SJCRH30 (cell line): Measurements from ENCODE around the gene TLE2. TPM values are rescaled to one million over a fixed set of nuclear protein-coding genes. Genes with fewer than 3 reads are reported as not detected.
"Not testable (repeated sequence)": the region's sequence is repeated elsewhere in the genome, so short reads cannot be mapped to it uniquely, and the experiment has no call there.

Source experiments
- DNase-seq, 2 experiments: peaks; one replicate each; pipeline ENCODE4 v3.0.0-alpha.2; 2015 to 2020
- H3K27ac ChIP-seq: fragments of 250-450 bp; sonication (Bioruptor Pico); 2 replicates; pipeline ENCODE4 v1.5.1; 2020; ENCODE audit warnings: mild to moderate bottlenecking, moderate library complexity
- H3K27me3 ChIP-seq: fragments of 250-450 bp; sonication (Bioruptor Pico); 2 replicates; pipeline ENCODE4 v1.5.1; 2020; ENCODE audit warnings: mild to moderate bottlenecking, moderate library complexity
- H3K36me3 ChIP-seq: fragments of 250-450 bp; sonication (Bioruptor Pico); 2 replicates; pipeline ENCODE4 v1.5.1; 2020; ENCODE audit warnings: mild to moderate bottlenecking, moderate library complexity
- H3K4me1 ChIP-seq: fragments of 250-450 bp; sonication (Bioruptor Pico); 2 replicates; pipeline ENCODE4 v1.5.1; 2020; ENCODE audit warnings: mild to moderate bottlenecking, moderate library complexity
- H3K4me3 ChIP-seq: fragments of 250-450 bp; sonication (Bioruptor Pico); 2 replicates; pipeline ENCODE4 v1.5.1; 2020; ENCODE audit warnings: mild to moderate bottlenecking, moderate library complexity
- H3K9me3 ChIP-seq: fragments of 250-450 bp; sonication (Bioruptor Pico); replicated peaks from 2 replicates; pipeline ENCODE4 v1.5.1; 2020; ENCODE audit warnings: mild to moderate bottlenecking, moderate library complexity
- total RNA-seq: library from RNA; depleted of rRNA; stranded (reverse); fragments of >200 nt; shearing (Covaris generic); gene quantifications from 2 replicates; pipeline ENCODE4 v1.2.3, GENCODE V29; 2014

The TLE2 gene
- total RNA-seq, 1 experiment from 2014 or later, result 4.7 TPM

DNA sequence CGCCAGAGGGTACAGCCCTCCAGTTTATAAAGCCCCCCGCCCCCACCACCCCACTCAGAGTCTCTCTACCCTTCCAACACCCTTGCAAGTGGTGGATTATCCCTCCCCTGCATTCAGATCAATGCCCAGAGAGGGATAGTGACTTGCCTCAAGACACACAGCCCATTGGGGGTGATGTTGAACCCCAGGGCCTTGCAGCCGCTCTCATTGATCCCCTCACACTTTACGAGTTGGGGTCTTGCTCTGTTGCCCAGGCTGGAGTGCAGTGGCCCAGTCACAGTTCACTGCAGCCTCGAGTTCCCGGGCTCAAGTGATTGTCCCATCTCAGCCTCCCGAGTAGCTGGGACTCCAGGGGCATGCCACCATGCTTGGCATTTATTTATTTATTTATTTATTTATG is 11.2 kb downstream of the TLE2 start:
- Histone ChIP-seq H3K27me3 (no peaks in the 10 kb centered on the region), H3K36me3 (no peaks in the 10 kb centered on the region)

GRCh38 chr19:3015126-3016057 is 13.7 kb downstream of the TLE2 start:
- H3K4me3 ChIP-seq, result no peak overlapping the region
- DNase-seq, result no peak
- no peaks in the 10 kb centered on the region for H3K27me3 ChIP-seq
- H3K36me3 ChIP-seq, result no peaks in the 10 kb centered on the region
- H3K27ac ChIP-seq, result no peak overlapping the region
- H3K9me3 ChIP-seq, result no peaks in the 10 kb centered on the region
- H3K4me1 ChIP-seq, result no peaks in the 10 kb centered on the region

More for the DNA sequence above, 11.2 kb downstream of the TLE2 start:
- Histone ChIP-seq H3K27ac (no peak overlapping the region), H3K4me3 (no peak overlapping the region), H3K4me1 (no peaks in the 10 kb centered on the region), H3K9me3 (no peaks in the 10 kb centered on the region)
- no peak for DNase-seq

DNA sequence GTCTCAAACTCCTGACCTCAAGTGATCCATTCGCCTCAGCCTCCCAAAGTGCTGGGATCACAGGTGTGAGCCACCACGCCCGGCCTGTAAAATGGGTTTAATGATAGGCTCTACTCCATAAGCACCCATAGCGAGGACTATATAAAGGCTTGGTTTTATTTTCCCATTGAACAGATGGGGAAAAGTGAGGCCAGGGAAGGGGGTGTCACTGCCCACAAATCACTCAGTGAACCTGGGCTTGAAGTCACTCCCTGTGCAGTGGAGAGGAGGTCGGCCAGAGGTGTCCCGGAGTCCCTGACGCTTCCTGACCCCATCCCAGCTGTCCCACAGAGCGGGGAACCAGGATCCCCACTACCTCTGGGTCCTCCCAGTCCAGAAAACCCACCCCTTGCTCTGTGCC is 14.9 kb downstream of the TLE2 start:
- H3K36me3 ChIP-seq, result no peaks in the 10 kb centered on the region
- no peaks in the 10 kb centered on the region for H3K4me1 ChIP-seq
- H3K4me3 ChIP-seq, result no peak overlapping the region
- no peaks in the 10 kb centered on the region for H3K27me3 ChIP-seq
- H3K9me3 ChIP-seq, result no peaks in the 10 kb centered on the region
- H3K27ac ChIP-seq, result no peak overlapping the region
- DNase-seq, result no peak

- Histone ChIP-seq H3K4me3 (no peak overlapping the region), H3K27me3 (no peaks in the 10 kb centered on the region), H3K9me3 (no peaks in the 10 kb centered on the region), H3K4me1 (no peaks in the 10 kb centered on the region), H3K27ac (no peak overlapping the region), H3K36me3 (no peaks in the 10 kb centered on the region)
- DNase-seq, result no peak
These were observed 15.8 kb downstream of the TLE2 start for GRCh38 chr19:3013263-3013725.

DNA sequence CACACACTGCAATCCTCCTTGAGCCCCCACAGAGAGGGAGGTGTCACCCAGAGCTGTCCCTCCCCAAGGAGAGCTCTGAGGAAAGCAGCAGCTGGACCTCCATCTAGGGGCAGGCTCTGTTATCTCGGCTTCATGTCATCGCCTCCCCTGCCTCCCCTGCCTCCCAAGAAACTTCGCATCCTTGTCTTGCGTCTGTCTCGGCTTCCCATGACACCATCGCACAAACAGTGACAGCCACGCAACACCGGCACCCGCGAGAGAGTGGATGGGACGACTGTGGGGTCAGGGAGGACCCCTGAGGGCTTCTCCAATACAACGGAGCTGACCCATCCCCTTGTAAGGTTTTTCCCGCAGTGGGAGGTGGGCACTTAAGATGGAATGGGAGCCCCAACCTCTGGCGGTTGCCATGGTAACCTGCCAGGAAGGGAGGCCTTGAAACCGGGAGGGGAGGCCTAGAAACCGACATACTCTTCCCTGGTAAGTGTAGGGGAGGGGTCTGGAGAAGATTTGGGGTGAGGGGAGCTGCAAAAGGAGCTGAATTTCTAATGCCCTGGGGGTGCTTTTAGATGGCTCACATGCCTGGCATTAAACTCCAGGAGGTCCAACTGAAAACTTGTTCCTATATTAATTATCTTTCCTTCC is 16.3 kb downstream of the TLE2 start:
- H3K36me3 ChIP-seq, result no peaks in the 10 kb centered on the region
- no peaks in the 10 kb centered on the region for H3K4me1 ChIP-seq
- H3K9me3 ChIP-seq, result no peaks in the 10 kb centered on the region
- H3K27me3 ChIP-seq, result no peaks in the 10 kb centered on the region
- H3K27ac ChIP-seq, result no peak overlapping the region
- H3K4me3 ChIP-seq, result no peak overlapping the region
- DNase-seq, result no peak

DNA sequence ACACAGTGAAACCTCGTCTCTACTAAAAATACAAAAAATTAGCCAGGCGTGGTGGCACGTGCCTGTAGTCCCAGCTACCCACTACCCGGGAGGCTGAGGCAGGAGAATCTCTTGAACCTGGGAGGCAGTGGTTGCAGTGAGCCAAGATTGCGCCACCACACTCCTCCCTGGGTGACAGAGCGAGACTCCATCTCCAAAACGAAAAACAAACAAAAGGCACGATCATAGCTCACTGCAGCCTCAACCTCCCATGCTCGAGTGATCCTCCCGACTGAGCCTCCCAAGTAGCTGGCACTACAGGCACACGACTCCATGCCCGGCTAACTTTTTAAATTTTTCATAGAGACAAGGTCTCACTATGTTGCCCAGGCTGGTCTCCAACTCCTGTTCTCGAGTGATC is 17.0 kb downstream of the TLE2 start:
- not testable (repeated sequence) for H3K9me3 ChIP-seq, H3K36me3 ChIP-seq

DNA sequence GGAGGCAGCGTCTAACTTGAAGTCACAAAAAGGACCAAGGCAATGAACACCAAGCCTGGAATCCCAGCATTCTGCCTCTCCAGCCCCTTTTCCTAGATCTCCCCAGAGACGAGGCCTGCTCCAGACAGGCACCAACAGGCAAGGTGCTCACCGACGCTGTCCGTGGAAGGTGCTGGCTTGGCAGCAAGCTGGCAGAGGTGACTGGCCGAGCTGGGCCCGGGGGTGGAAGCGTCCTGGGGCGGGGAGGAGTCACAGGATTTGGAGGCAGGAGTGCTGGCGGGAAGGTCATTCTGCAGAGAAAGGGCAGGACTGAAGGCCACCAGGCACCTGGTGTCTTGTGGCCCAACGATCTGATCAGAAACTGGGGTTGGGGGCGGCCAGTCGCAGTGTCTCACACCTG is 18.2 kb downstream of the TLE2 start:
- Histone ChIP-seq H3K4me3 (no peak overlapping the region), H3K36me3 (no peaks in the 10 kb centered on the region), H3K9me3 (no peaks in the 10 kb centered on the region), H3K27ac (no peak overlapping the region), H3K27me3 (no peaks in the 10 kb centered on the region), H3K4me1 (no peaks in the 10 kb centered on the region)
- DNase-seq, result no peak

More for the DNA sequence above, 17.0 kb downstream of the TLE2 start:
- not testable (repeated sequence) for DNase-seq, H3K4me1 ChIP-seq, H3K27ac ChIP-seq, H3K27me3 ChIP-seq, H3K4me3 ChIP-seq

GRCh38 chr19:3008994-3009393 is 20.1 kb downstream of the TLE2 start:
- H3K9me3 ChIP-seq, result no peaks in the 10 kb centered on the region
- H3K27me3 ChIP-seq, result no peaks in the 10 kb centered on the region
- no peaks in the 10 kb centered on the region for H3K4me1 ChIP-seq
- no peak overlapping the region for H3K27ac ChIP-seq
- H3K36me3 ChIP-seq, result no peaks in the 10 kb centered on the region
- H3K4me3 ChIP-seq, result no peak overlapping the region
- no peak for DNase-seq

DNA sequence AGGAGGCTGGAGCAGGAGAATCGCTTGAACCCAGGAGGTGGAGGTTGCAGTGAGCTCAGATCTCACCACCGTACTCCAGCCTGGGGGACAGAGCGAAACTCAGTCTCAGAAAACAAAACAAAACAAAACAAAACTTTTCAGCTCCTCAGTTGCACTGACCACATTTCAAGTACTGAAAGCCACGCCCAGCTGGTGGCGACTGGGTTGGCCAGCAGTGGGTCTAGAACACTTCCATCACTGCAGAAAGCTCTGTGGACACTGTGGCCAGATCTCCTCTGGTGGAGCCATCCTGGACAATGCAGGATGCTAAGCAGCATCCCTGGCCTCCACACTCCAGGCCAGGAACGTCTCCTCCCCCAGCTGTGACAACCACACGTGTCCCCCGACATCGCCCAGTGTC is 21.1 kb downstream of the TLE2 start:
- no peak overlapping the region for H3K4me3 ChIP-seq
- H3K27ac ChIP-seq, result no peak overlapping the region
- no peaks in the 10 kb centered on the region for H3K36me3 ChIP-seq
- H3K9me3 ChIP-seq, result no peaks in the 10 kb centered on the region
- no peaks in the 10 kb centered on the region for H3K4me1 ChIP-seq
- H3K27me3 ChIP-seq, result no peaks in the 10 kb centered on the region
- DNase-seq, result no peak

DNA sequence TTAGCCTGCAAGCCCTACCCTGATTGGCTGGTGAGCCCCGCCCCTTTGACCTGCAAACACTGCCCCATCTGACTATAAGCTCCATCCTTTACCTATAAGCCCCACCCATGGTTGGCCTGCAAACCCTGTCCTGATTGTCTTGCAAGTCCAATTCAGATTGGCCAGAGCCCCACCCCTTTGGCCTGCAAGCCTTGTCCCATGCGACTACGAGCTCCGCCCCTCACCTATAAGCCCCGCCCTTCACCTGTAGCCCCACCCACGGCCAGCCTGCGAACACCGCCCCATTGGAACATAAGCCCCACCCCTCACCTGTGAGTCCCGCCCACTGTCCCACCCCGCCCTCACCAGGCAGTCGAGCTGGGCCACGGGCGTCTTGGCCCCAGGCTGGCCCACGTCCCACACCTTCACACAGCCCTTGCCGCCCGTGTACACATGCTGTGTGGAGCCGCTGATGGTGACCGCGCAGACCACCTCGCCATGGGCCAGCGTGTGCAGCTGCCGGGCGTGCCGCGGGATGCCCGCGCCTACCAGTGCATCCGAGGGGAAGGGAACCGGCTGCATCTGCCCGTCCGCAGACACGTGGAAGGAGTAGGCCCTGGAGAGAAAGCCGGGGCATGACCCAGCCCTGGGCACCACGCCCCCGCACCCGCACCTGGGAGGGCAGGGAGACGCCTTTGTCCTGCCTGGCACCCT is 22.9 kb downstream of the TLE2 start:
- Histone ChIP-seq H3K27me3 (no peaks in the 10 kb centered on the region), H3K4me1 (no peaks in the 10 kb centered on the region), H3K4me3 (no peak overlapping the region), H3K9me3 (no peaks in the 10 kb centered on the region), H3K36me3 (no peaks in the 10 kb centered on the region), H3K27ac (no peak overlapping the region)
- no peak for DNase-seq

- no peaks in the 10 kb centered on the region for H3K36me3 ChIP-seq
- H3K4me3 ChIP-seq, result no peak overlapping the region
- H3K4me1 ChIP-seq, result no peaks in the 10 kb centered on the region
- no peak overlapping the region for H3K27ac ChIP-seq
- no peaks in the 10 kb centered on the region for H3K9me3 ChIP-seq
- no peaks in the 10 kb centered on the region for H3K27me3 ChIP-seq
- DNase-seq, result no peak
These were observed 23.7 kb downstream of the TLE2 start for GRCh38 chr19:3005345-3005744.

DNA sequence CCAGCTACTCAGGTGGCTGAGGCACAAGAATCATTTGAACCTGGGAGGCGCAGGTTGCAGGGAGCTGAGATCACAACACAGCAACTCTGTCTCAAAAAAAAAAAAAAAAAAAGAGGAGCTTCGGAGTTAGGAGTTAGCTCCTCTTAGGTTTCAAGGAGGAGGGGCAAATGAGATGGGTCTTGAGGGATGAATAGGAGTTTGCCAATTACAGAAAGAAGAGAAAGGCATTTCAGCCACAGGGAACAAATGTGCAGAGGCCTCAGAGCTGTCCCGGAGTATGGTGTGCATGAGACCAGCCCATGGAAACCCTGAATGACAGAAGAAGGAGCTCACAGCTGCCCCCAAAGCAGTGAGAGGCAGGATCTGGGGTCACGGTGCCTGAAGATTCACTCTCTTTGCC is 24.6 kb downstream of the TLE2 start:
- DNase-seq, result no peak
- Histone ChIP-seq H3K4me1 (no peaks in the 10 kb centered on the region), H3K27ac (no peak overlapping the region), H3K9me3 (no peaks in the 10 kb centered on the region), H3K36me3 (no peaks in the 10 kb centered on the region), H3K4me3 (no peak overlapping the region), H3K27me3 (no peaks in the 10 kb centered on the region)

DNA sequence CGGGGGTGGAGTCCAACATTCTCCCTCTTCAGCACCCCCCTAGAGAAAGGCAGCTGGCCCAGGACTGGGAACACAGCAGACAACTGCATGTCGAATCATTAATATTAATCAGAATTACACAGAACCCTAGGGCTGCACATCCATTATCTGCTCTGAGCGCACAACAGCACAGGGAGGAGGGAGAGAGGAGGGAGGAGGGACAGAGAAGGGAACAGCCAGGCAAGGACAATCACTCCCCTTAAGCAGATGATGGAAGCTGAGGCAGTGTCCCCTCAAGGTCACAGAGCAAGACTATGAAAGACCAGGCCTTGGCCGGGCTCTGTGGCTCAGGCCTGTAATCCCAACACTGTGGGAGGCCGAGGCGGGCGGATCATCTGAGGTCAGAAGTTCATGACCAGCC is 26.0 kb downstream of the TLE2 start:
- Histone ChIP-seq H3K4me3 (no peak overlapping the region), H3K27me3 (no peaks in the 10 kb centered on the region), H3K9me3 (no peaks in the 10 kb centered on the region), H3K4me1 (no peaks in the 10 kb centered on the region), H3K27ac (no peak overlapping the region), H3K36me3 (no peaks in the 10 kb centered on the region)
- DNase-seq, result no peak

DNA sequence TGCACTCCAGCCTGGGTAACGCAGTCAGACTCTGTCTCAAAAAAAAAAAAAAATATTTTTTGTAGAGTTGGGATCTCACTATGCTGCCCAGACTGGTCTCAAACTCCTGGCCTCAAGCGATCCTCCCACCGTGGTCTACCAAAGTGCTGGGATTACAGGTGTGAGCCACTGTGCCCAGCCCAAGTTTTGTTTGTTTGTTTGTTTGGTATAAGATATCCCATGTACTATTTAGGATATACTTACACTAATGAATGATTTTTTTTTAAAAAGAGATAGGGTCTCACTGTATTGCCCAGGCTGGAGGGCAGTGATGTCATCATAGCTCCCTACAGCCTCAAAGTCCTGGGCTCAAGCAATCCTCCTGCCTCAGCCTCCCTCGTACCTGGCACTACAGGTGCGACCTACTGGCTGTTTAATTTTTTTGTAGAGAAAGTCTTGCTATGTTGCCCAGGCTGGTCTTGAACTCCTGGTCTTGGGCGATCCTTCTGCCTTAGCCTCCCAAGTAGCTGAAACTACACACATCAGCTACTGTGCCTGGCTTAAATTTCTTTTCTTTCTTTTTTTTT is 27.8 kb downstream of the TLE2 start:
- Histone ChIP-seq H3K4me3 (no peak overlapping the region), H3K27ac (no peak overlapping the region), H3K27me3 (no peaks in the 10 kb centered on the region)

GRCh38 chr19:2998642-2999041 is 30.4 kb downstream of the TLE2 start:
- Histone ChIP-seq H3K27me3 (no peaks in the 10 kb centered on the region), H3K36me3 (no peaks in the 10 kb centered on the region), H3K4me3 (no peak overlapping the region), H3K4me1 (no peaks in the 10 kb centered on the region), H3K9me3 (no peaks in the 10 kb centered on the region), H3K27ac (no peak overlapping the region)
- DNase-seq, result no peak

More for the DNA sequence above, 27.8 kb downstream of the TLE2 start:
- Histone ChIP-seq H3K4me1 (no peaks in the 10 kb centered on the region), H3K36me3 (no peaks in the 10 kb centered on the region), H3K9me3 (no peaks in the 10 kb centered on the region)
- DNase-seq, result no peak
